ENCODE data around the gene EDC4. TPM values are rescaled to one million over a fixed set of nuclear protein-coding genes. Genes with fewer than 3 reads are reported as not detected.

The EDC4 gene
- total RNA-seq, 2 experiments from 2014 or later: 134 to 145 TPM

GRCh38 chr16:67893743-67894399 lies 21.0 kb downstream of the EDC4 start:
- Mint-ChIP-seq H3K27ac (peak overlapping the region; percentile 94), H3K4me1 (ENCODE audit: low read depth) (peaks cover 38% of the 10 kb centered on the region), H3K4me3 (peak overlapping the region; percentile 98), H3K27me3 (no peaks in the 10 kb centered on the region), H3K9me3 (no peaks in the 10 kb centered on the region), H3K36me3 (ENCODE audit: low read depth) (peaks cover 15% of the 10 kb centered on the region)
- H3K27me3 ChIP-seq (ENCODE audit: control insufficient read depth in 1 of 2, insufficient read depth in 2 of 2, low read length in 2 of 2): no peaks in the 10 kb centered on the region
- CTCF ChIA-PET: interaction anchor here (1.7 to 1.9 kb wide), 2 partner anchors 10 to 77 kb away, joined by 7 to 10 read pairs; no protein-coding TSS in a partner anchor
- DNase-seq (peak in 2 of 14 experiments; percentile 3 to 24), ATAC-seq (ENCODE audit: poor library complexity) (no peak)
- TF ChIP-seq CTCF (IDR thresholded peaks at IDR 0.05): no peak
- peak overlapping the region; percentile 83 for H3K4me3 ChIP-seq (ENCODE audit: low read length)
- POLR2A ChIA-PET: interaction anchor here (0.9 to 2.2 kb wide), 8 partner anchors 42 to 191 kb away, joined by 3 to 7 read pairs (median 4); partner anchors contain the start of genes GFOD2 and NFATC3
- H3K36me3 ChIP-seq (ENCODE audit: insufficient read depth, low read length): no peaks in the 10 kb centered on the region
- H3K27ac ChIP-seq (ENCODE audit: low read depth in 1 of 2, low read length in 2 of 2): peak overlapping the region; percentile 82 to 83
- intact Hi-C loops (cut with DNase I, micrococcal nuclease): loop anchor here (2.0 to 5.0 kb wide), 5 partner anchors 21 to 52 kb away; partner anchors contain the start of genes CENPT (in 1 of the 2), EDC4 (in 1 of the 2), NUTF2 (in 1 of the 2) and PSMB10 (in 1 of the 2)
- no peaks in the 10 kb centered on the region for H3K9me3 ChIP-seq (ENCODE audit: control insufficient read depth in 1 of 2, insufficient read depth in 1 of 2, low read length in 2 of 2)
- peaks cover 29% of the 10 kb centered on the region for H3K4me1 ChIP-seq (ENCODE audit: insufficient read depth, low read length)

GRCh38 chr16:67897231-67897630 lies 24.4 kb downstream of the EDC4 start:
- CTCF ChIA-PET: interaction anchor here (0.7 to 1.2 kb wide), 2 partner anchors 13 to 81 kb away, joined by 4 read pairs; no protein-coding TSS in a partner anchor
- no peak for DNase-seq
- POLR2A ChIA-PET: interaction anchor here (1.1 kb wide), 1 partner anchor 51 kb away, joined by 3 read pairs; the partner anchor contains the start of gene NUTF2
- Mint-ChIP-seq H3K27ac (no peak overlapping the region), H3K9me3 (no peaks in the 10 kb centered on the region), H3K36me3 (ENCODE audit: low read depth) (peaks cover 20% of the 10 kb centered on the region), H3K27me3 (no peaks in the 10 kb centered on the region), H3K4me1 (ENCODE audit: low read depth) (peaks cover 53% of the 10 kb centered on the region), H3K4me3 (peak overlapping the region; percentile 27)
- Histone ChIP-seq H3K27me3 (ENCODE audit: control insufficient read depth in 1 of 2, insufficient read depth in 2 of 2, low read length in 2 of 2) (no peaks in the 10 kb centered on the region), H3K36me3 (ENCODE audit: insufficient read depth, low read length) (peaks cover 10% of the 10 kb centered on the region), H3K9me3 (ENCODE audit: control insufficient read depth in 1 of 2, insufficient read depth in 1 of 2, low read length in 2 of 2) (no peaks in the 10 kb centered on the region), H3K27ac (ENCODE audit: low read depth in 1 of 2, low read length in 2 of 2) (no peak overlapping the region), H3K4me3 (ENCODE audit: low read length) (no peak overlapping the region), H3K4me1 (ENCODE audit: insufficient read depth, low read length) (peaks cover 29% of the 10 kb centered on the region)
- TF ChIP-seq CTCF (IDR thresholded peaks at IDR 0.05): no peak
- intact Hi-C loops (cut with DNase I, micrococcal nuclease): no loop called here
- no peak for ATAC-seq (ENCODE audit: poor library complexity)

- no peak overlapping the region for H3K4me3 ChIP-seq (ENCODE audit: low read length)
- Mint-ChIP-seq H3K27ac (no peak overlapping the region), H3K9me3 (no peaks in the 10 kb centered on the region), H3K36me3 (ENCODE audit: low read depth) (peaks cover 20% of the 10 kb centered on the region), H3K4me3 (no peak overlapping the region), H3K4me1 (ENCODE audit: low read depth) (peaks cover 26% of the 10 kb centered on the region), H3K27me3 (no peaks in the 10 kb centered on the region)
- no peak overlapping the region for H3K27ac ChIP-seq (ENCODE audit: low read depth in 1 of 2, low read length in 2 of 2)
- no peak for ATAC-seq (ENCODE audit: poor library complexity)
- no peak for TF ChIP-seq CTCF (IDR thresholded peaks at IDR 0.05)
- H3K9me3 ChIP-seq (ENCODE audit: control insufficient read depth in 1 of 2, insufficient read depth in 1 of 2, low read length in 2 of 2): no peaks in the 10 kb centered on the region
- intact Hi-C loops (cut with DNase I, micrococcal nuclease): no loop called here
- no peak for DNase-seq
- H3K4me1 ChIP-seq (ENCODE audit: insufficient read depth, low read length): peaks cover 2% of the 10 kb centered on the region
- CTCF ChIA-PET: interaction anchor here (0.9 kb wide), 1 partner anchor 229 kb away, joined by 3 read pairs; no protein-coding TSS in a partner anchor
- H3K27me3 ChIP-seq (ENCODE audit: control insufficient read depth in 1 of 2, insufficient read depth in 2 of 2, low read length in 2 of 2): no peaks in the 10 kb centered on the region
- POLR2A ChIA-PET: no interaction called here
- H3K36me3 ChIP-seq (ENCODE audit: insufficient read depth, low read length): peaks cover 10% of the 10 kb centered on the region
Observed at GRCh38 chr16:67901734-67902133, 28.9 kb downstream of the EDC4 start.
